Measurements from ENCODE around the gene TP53TG5.

GRCh38 chr20:45359069-45359405 is 19.1 kb downstream of the TP53TG5 start:
- no peak for TF ChIP-seq CTCF (IDR thresholded peaks at IDR 0.05; ENCODE audit: borderline replicate concordance, extremely low read depth, low read length, poor library complexity, severe bottlenecking)
- no peak for TF ChIP-seq EZH2 (IDR thresholded peaks at IDR 0.05; ENCODE audit: borderline replicate concordance, low read depth, low read length, severe bottlenecking)

All from DND-41 (cell line).